OCI-LY7 (cell line): Measurements from ENCODE around the gene BNIP1. TPM values are rescaled to one million over a fixed set of nuclear protein-coding genes. Genes with fewer than 3 reads are reported as not detected.

Experiments
- BruUV-seq: library from RNA; stranded (reverse); fragments of 400-500 nt; replicated peaks from 2 replicates; lab custom pipeline; 2021; lab: Mats Ljungman, UMichigan
- CTCF ChIA-PET: fragments of 300-600 bp; sonication (Branson Sonifier 250); formaldehyde crosslinking; loops from one replicate; lab custom pipeline; 2022; ENCODE audit warnings: antibody characterized with exemption; ENCODE audit not compliant: unreplicated experiment; lab: Charles Lee
- POLR2A ChIA-PET: fragments of 300-600 bp; sonication (Branson Sonifier 250); formaldehyde crosslinking; loops from one replicate; lab custom pipeline; 2022; ENCODE audit warnings: antibody characterized with exemption; lab: Charles Lee
- DNase-seq: peaks from one replicate; pipeline ENCODE4 v3.0.0-alpha.2; 2015; ENCODE audit warnings: low spot score
- H2AFZ ChIP-seq: fragments of 200-600 bp; sonication (generic), shearing (Covaris generic); 2 replicates; pipeline ENCODE4 v1.6.1; 2014; ENCODE audit warnings: mild to moderate bottlenecking, antibody characterized with exemption, low read length, moderate library complexity
- H3K27ac ChIP-seq: fragments of 200-600 bp; sonication (generic); 2 replicates; pipeline ENCODE4 v1.5.1; 2014; ENCODE audit warnings: mixed run types, low read depth, mild to moderate bottlenecking, moderate library complexity, low read length, inconsistent platforms; ENCODE audit not compliant: poor library complexity, severe bottlenecking
- H3K36me3 ChIP-seq: fragments of 200-600 bp; sonication (generic); 2 replicates; pipeline ENCODE4 v1.6.1; 2014; ENCODE audit warnings: mild to moderate bottlenecking, antibody characterized with exemption, low read length, moderate library complexity, mixed read lengths; ENCODE audit not compliant: insufficient read depth
- H3K4me1 ChIP-seq: fragments of 200-600 bp; sonication (generic); 2 replicates; pipeline ENCODE4 v1.5.1; 2014; ENCODE audit warnings: mild to moderate bottlenecking, low read length; ENCODE audit not compliant: insufficient read depth, poor library complexity, severe bottlenecking
- H3K4me2 ChIP-seq: fragments of 200-600 bp; sonication (generic); 2 replicates; pipeline ENCODE4 v1.6.1; 2014; ENCODE audit warnings: mild to moderate bottlenecking, low read length
- H3K4me3 ChIP-seq: fragments of 200-600 bp; sonication (generic); 2 replicates; pipeline ENCODE4 v1.5.1; 2014; ENCODE audit warnings: mild to moderate bottlenecking, low read depth, low read length; ENCODE audit not compliant: poor library complexity, severe bottlenecking
- H3K79me2 ChIP-seq: fragments of 200-600 bp; sonication (generic); 2 replicates; pipeline ENCODE4 v1.6.1; 2016; ENCODE audit warnings: low read depth, mild to moderate bottlenecking, low read length, moderate library complexity, mixed read lengths; ENCODE audit not compliant: insufficient read depth
- H3K9me2 ChIP-seq: fragments of 200-600 bp; sonication (generic); 2 replicates; pipeline ENCODE4 v1.6.1; 2016; ENCODE audit warnings: mild to moderate bottlenecking, low read length, mixed read lengths; ENCODE audit not compliant: insufficient read depth
- H3K9me3 ChIP-seq: fragments of 200-600 bp; sonication (generic); 2 replicates; pipeline ENCODE4 v1.6.1; 2014; ENCODE audit warnings: mild to moderate bottlenecking, mixed run types, low read length, mixed read lengths
- H4K20me1 ChIP-seq: fragments of 200-600 bp; sonication (generic); 2 replicates; pipeline ENCODE4 v1.6.1; 2014; ENCODE audit warnings: mild to moderate bottlenecking, antibody characterized with exemption, low read length, moderate library complexity, mixed read lengths; ENCODE audit not compliant: insufficient read depth
- EZH2phosphoT487 ChIP-seq: fragments of 200-600 bp; sonication (generic); IDR thresholded peaks from 2 replicates; pipeline ENCODE4 v1.6.1; 2018; ENCODE audit warnings: low read depth, borderline replicate concordance, mild to moderate bottlenecking, mixed run types, antibody characterized with exemption, low read length, moderate library complexity, mixed read lengths
- intact Hi-C: fragments of 100-400 bp; cut with micrococcal nuclease; formaldehyde crosslinking; loops from one replicate; pipeline ENCODE4 v1.10.0; 2022; ENCODE audit not compliant: unreplicated experiment
- total RNA-seq, 2 experiments: library from RNA; depleted of rRNA in 1 of 2; stranded (reverse); fragments of >200 nt in 1 of 2; shearing (Covaris generic) in 1 of 2; gene quantifications; 2 replicates each; pipeline ENCODE4 v1.2.3, GENCODE V29; 2014 to 2022
- TF ChIP-seq, protein P1 (sequence below): fragments of 200-600 bp; sonication (generic); conservative IDR thresholded peaks from 2 replicates; pipeline ENCODE4 v1.5.1; 2014; ENCODE audit warnings: mild to moderate bottlenecking, antibody characterized with exemption, low read length, moderate library complexity, mixed read lengths

BNIP1 gene
- total RNA-seq, 2 experiments from 2014 or later: 16.8 to 23.1 TPM

DNA sequence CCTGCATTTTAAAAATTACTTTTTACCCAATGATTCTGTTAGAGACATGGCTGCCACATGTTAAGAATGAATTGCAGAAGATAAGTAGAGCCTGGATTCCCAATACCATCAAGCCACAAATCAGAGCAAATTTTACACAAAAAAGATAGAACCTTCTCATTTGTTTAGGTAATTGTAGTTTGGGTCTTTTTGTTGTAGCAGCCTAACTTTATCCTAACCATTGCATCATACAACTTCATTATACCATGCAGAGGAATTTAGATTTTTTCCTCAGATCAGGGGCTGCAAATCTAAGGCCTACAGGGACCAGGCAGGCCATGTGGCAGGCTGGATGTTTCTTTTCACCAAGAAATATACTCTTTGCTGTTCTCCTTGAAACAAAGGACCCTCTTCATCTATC is 56.0 kb downstream of the BNIP1 start:
- Histone ChIP-seq H3K79me2 (no peaks in the 10 kb centered on the region), H4K20me1 (no peaks in the 10 kb centered on the region), H3K4me1 (no peaks in the 10 kb centered on the region), H3K27ac (no peak overlapping the region), H3K4me2 (no peak overlapping the region), H3K36me3 (no peaks in the 10 kb centered on the region), H3K9me2 (no peaks in the 10 kb centered on the region), H3K4me3 (no peak overlapping the region), H3K9me3 (no peaks in the 10 kb centered on the region), H2AFZ (no peak overlapping the region)
- no peak for TF ChIP-seq EZH2phosphoT487
- TF ChIP-seq, protein P1, sequence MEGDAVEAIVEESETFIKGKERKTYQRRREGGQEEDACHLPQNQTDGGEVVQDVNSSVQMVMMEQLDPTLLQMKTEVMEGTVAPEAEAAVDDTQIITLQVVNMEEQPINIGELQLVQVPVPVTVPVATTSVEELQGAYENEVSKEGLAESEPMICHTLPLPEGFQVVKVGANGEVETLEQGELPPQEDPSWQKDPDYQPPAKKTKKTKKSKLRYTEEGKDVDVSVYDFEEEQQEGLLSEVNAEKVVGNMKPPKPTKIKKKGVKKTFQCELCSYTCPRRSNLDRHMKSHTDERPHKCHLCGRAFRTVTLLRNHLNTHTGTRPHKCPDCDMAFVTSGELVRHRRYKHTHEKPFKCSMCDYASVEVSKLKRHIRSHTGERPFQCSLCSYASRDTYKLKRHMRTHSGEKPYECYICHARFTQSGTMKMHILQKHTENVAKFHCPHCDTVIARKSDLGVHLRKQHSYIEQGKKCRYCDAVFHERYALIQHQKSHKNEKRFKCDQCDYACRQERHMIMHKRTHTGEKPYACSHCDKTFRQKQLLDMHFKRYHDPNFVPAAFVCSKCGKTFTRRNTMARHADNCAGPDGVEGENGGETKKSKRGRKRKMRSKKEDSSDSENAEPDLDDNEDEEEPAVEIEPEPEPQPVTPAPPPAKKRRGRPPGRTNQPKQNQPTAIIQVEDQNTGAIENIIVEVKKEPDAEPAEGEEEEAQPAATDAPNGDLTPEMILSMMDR: no peak
- ChIA-PET CTCF (no interaction called here), POLR2A (no interaction called here)
- no peak for DNase-seq
- intact Hi-C loops: no loop called here
- BruUV-seq: no TSS peak

DNA sequence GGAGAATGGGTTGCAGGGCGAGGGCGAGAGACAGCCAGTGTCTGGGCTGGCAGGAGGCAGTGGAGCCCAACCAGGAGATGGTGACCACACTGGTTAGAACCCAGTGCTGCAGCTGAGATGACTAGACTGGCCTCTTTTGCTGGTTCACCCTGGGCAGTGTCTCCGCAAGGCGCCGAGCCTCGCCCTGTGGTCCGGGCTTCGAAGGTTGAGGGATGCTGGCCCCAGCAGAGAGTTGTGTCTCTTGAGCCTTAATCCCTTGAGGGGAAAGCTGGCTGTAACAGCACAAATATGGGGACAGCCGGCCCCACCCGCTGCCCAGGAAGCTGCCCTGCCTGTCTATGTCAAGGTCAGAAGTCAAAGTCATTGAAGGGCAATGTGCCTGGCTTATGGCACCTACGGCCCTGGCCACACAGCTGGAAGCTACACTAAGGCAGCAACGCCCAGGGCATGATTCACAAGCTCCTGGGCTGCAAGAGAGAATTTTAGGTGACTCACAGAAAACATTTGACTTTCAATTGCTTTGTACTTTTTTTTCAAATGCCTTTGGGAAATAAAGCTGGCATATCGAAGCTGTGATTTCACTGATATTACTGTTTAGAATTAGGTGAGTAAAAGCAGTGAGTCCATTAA is 57.4 kb downstream of the BNIP1 start:
- H3K4me3 ChIP-seq: no peak overlapping the region
- no peaks in the 10 kb centered on the region for H3K9me2 ChIP-seq
- no peak overlapping the region for H3K4me2 ChIP-seq
- ChIA-PET CTCF (no interaction called here), POLR2A (no interaction called here)
- no peaks in the 10 kb centered on the region for H3K9me3 ChIP-seq
- no peak for DNase-seq
- H3K36me3 ChIP-seq: no peaks in the 10 kb centered on the region
- H2AFZ ChIP-seq: no peak overlapping the region
- intact Hi-C loops: no loop called here
- no TSS peak for BruUV-seq
- no peak overlapping the region for H3K27ac ChIP-seq
- TF ChIP-seq, protein P1: no peak
- TF ChIP-seq EZH2phosphoT487: no peak
- H3K79me2 ChIP-seq: no peaks in the 10 kb centered on the region
- no peaks in the 10 kb centered on the region for H4K20me1 ChIP-seq
- no peaks in the 10 kb centered on the region for H3K4me1 ChIP-seq

DNA sequence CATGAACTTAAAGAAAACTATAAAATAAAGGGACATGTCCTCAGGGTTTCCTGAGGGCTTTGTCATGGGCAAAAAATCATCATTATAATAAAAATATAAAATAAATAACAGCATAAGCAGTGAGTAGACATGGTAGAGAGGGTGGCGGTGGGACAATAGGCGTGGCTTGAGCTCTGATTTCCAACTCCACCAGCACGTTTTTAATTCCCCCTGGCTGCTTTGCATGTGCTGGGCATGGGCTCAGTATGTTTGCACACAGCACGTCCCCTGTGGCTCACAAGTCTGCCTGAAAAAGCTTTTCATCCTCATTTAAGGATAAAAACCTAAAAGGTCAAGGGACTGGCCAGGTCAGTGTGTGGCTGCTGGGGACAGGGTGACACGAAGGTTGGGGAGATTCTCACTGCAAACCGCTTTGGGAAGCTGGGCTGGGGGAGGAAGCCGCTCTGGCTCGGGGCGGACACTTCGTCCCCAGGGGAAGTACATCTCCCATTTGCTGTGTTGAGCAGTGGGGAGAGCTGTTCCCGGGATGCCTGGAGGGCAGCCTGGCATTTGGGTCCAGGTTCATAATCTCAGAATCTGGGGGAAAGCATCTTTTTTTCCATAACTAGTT is 58.0 kb downstream of the BNIP1 start:
- no peak overlapping the region for H3K4me2 ChIP-seq
- no peak overlapping the region for H3K27ac ChIP-seq
- H3K36me3 ChIP-seq: no peaks in the 10 kb centered on the region
- CTCF ChIA-PET: no interaction called here
- H3K4me3 ChIP-seq: no peak overlapping the region
- intact Hi-C loops: no loop called here
- no peaks in the 10 kb centered on the region for H3K9me2 ChIP-seq
- POLR2A ChIA-PET: interaction anchor here (0.6 kb wide), 1 partner anchor 152 kb away, joined by 3 read pairs; no protein-coding TSS in a partner anchor
- no peaks in the 10 kb centered on the region for H4K20me1 ChIP-seq
- no peaks in the 10 kb centered on the region for H3K4me1 ChIP-seq
- DNase-seq: no peak
- no peak for TF ChIP-seq EZH2phosphoT487
- TF ChIP-seq, protein P1: no peak
- BruUV-seq: no TSS peak
- H3K79me2 ChIP-seq: no peaks in the 10 kb centered on the region
- no peaks in the 10 kb centered on the region for H3K9me3 ChIP-seq
- no peak overlapping the region for H2AFZ ChIP-seq
